K562 treated with DMSO at 1 percent for 48 hours (cell line): ENCODE data around the gene TPD52L3. TPM values are rescaled to one million over a fixed set of nuclear protein-coding genes. Genes with fewer than 3 reads are reported as not detected.

ENCODE experiments used
- total RNA-seq: library from RNA; unstranded; fragments of 300-600 nt; gene quantifications from 2 replicates; pipeline ENCODE4 v1.2.3, GENCODE V29; 2022; ENCODE audit warnings: low replicate concordance; ENCODE audit errors: extremely low read depth

Gene TPD52L3
- total RNA-seq = not detected in 2 replicates

GRCh38 chr9:6328103-6328502 lies at the start of gene TPD52L3:
Gene TPD52L3 (plus strand): TSS chr9:6328375. CDS start chr9:6328596, 221 bp downstream.

Other genes with a start within 250 kb of the TPD52L3 start
- gene IL33, start 112.6 kb upstream of the TPD52L3 start, total RNA-seq = not detected in 2 replicates
- gene UHRF2, start 84.8 kb downstream of the TPD52L3 start, total RNA-seq = not detected in 2 replicates